ENCODE results near the gene ATP8A1.
A peak's percentile ranks its signal among the peaks of the same experiment; 100 is the strongest.

ATP8A1 gene

DNA sequence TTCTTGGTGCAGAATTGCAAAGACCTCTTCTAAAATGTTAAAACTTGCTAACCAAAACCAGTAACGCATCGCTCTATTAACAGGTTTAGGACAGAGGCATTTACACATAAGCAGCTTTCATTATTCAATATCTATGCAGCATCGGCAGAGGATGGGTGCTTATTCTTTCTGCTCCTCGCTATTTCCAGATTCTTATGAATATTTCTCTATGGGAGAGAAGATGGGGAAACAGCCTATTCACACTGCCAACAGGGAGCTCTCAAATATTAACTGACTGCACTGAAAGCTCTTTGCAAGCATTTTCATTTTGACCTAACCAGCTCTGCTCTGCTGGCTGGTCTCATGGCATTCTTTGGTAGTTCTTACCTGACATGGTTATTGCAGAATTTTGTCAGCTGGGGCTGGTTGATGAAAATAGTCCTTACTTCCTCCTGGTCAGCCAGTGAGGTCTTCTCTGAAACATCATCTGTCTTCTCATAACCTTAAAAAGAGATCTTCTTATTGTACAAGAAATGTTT lies 30.2 kb downstream of the ATP8A1 start:
- no peak for DNase-seq (ENCODE audit: low read depth)

- no peak for DNase-seq (ENCODE audit: low read depth)
Measured at GRCh38 chr4:42625329-42625728, 31.6 kb downstream of the ATP8A1 start.

GRCh38 chr4:42624551-42624950 lies 32.4 kb downstream of the ATP8A1 start:
- DNase-seq (ENCODE audit: low read depth): no peak

GRCh38 chr4:42618023-42618422 lies 38.9 kb downstream of the ATP8A1 start:
- no peak for DNase-seq (ENCODE audit: low read depth)

DNA sequence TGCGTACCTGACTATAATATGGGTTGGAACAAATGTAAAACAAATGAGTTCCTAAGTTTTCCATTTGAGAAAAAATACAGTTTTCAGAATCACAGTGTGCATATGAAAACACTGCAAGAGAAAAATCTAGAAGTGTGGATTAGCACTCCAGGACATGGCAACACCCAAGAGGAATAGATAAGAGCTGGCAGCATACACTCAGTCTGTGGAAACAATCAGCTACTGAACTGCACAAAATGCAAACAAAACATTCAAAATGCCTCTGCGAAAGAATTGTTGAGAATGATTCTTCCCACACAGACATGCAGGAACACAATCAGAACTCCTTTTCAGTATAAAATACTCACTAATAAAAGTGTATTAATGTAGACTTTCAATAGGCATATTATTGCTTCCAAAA lies 39.9 kb downstream of the ATP8A1 start:
- DNase-seq (ENCODE audit: low read depth): no peak

DNA sequence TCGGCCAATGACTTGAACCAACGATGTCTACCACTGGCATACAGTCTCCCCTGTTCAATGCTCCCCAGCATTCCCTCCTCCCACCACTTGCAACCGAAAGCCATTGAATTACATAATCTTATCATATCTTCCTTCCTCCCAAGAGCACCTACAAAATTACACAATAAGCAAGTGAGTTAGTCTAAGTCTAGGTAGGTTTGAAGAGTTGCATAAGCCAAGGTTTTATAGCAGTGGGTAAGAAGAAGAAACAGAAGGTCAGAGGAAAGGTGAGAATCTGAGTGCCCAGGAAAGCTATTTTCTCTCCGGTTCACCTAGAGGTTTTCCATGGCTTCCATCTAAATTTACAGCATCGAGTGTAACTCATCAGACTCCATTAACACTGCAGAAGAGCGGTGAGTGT lies 40.3 kb downstream of the ATP8A1 start:
- no peak for DNase-seq (ENCODE audit: low read depth)

- no peak for DNase-seq (ENCODE audit: low read depth)
Measured at GRCh38 chr4:42615131-42615763, 41.7 kb downstream of the ATP8A1 start.

DNA sequence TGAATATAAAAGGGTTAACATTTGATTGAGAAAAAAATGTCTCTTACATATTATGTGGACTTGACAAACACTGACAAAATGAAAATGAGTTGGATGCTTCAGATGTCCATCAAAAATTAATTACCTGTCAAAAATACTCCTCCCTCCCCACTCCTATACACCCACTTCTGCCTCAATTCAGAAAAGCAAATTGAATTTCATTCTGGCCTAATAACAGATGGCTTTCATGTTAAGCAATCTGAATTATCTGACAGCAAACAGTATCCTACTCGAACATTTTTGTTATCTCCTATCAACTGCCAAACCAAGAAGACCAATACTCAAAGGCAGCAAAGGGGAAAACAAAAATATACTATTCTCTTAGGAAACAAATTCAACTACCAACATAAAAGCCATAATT lies 44.0 kb downstream of the ATP8A1 start:
- no peak for DNase-seq (ENCODE audit: low read depth)

GRCh38 chr4:42610941-42611340 lies 46.0 kb downstream of the ATP8A1 start:
- DNase-seq (ENCODE audit: low read depth): no peak

DNA sequence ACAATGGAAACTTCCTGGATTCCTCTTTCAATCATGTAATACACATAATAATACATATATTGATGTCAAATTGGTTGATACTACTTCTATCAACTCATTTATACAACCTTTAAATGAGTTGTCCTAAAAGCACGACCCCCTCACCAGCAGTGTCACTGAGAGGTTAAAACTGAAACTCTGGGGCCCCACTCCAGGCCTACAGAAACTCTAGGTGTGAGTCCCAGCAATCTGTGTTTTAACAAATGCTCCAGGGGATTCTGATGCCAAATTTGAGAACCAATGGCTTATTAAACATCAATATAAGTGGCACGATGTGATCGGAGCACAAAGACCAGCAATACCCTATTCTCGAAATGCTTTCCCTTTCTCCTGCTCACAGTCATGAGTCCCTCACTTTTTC lies 47.9 kb downstream of the ATP8A1 start:
- DNase-seq (ENCODE audit: low read depth): no peak

DNA sequence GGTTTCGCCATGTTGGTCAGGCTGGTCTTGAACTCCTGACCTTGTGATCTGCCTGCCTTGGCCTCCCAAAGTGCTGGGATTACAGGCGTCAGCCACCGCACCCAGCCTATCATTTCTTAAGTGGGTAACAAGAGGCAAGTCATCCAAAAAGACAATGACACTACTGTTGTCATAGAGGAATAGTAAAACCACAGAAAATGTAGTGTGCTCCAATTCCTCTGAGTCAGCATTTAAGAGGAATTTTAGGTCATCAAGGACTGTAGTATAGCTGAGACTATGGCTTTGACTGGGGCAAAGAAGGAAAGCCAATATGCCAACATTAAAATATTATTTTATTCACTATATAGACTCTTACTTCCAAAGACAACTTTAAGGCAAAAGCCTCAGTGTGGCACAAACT lies 48.4 kb downstream of the ATP8A1 start:
- DNase-seq (ENCODE audit: low read depth): peak; percentile 13

DNA sequence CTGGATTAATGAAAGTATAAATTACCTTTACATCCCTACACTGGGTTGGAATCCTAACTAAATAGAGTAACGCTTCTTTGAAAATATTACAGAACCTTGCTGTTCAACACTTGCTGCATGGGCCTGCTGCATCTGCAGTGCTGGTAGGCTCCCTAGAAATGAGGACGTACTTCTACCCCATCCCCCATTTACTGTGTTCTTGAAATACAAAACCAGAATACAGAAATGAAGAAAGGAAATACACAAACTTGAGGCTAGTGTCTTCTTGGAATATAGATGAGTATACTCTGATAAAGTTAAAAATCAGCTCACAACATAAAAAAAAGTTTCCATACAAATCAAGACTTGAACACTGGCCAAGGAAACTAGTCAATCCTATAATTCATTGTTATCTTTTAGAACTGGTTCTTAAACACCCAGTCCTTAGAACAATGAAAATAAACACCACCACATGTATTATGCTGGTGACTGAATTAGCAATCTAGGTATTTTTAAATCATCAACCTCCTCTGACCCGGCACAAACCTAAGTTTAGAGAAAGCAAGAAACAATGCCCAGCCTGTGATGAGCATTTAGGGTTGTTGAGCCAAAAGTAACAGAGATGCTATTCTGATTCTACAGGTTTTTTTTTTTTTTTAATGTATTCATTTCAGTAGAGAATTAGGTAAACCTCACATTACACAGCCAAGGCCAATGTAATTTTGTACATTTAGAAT lies 49.7 kb downstream of the ATP8A1 start:
- no peak for DNase-seq (ENCODE audit: low read depth)

DNA sequence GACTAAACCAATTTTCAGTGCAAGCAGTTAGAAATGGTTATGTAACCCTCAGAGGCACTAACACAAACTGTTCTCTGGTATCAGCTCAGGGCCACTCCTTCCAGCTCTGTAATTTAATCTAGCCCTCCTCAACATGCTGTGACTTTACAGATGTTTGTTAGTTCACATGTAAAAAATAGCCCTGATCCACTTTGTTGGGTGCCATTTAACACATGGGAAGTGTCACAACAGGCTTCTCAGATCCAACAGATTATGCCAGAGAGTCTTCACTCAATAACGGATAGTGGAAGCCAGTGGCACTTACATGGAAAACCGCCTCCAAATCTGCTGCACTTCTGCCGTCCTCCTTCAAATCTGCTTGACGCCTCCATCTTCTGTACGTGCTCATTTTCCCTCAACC lies 51.6 kb downstream of the ATP8A1 start:
- DNase-seq (ENCODE audit: low read depth): no peak

- no peak for DNase-seq (ENCODE audit: low read depth)
Measured at GRCh38 chr4:42603862-42604261, 53.0 kb downstream of the ATP8A1 start.

- no peak for DNase-seq (ENCODE audit: low read depth)
Measured at GRCh38 chr4:42600578-42600977, 56.3 kb downstream of the ATP8A1 start.

DNA sequence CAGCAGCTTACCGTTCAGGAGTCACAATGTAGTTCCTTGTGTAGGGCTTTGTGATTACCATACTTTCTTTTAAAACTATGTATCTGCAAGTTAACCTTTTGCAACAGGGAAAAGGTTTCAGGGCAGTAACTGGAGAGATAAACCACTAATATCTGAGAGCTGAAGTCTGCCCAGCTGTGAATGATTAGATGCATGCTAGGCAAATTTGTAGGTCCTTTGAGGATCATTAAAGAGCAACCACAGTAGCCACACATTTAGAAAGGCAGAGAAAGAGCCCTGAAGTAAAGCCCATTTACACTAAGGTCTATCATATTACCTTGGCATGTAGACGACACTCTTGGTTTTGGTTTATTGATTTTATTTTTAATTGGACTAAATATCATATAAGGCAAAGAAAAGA lies 60.0 kb downstream of the ATP8A1 start:
- no peak for DNase-seq (ENCODE audit: low read depth)

- no peak for DNase-seq (ENCODE audit: low read depth)
Measured at GRCh38 chr4:42594888-42595287, 62.0 kb downstream of the ATP8A1 start.

DNA sequence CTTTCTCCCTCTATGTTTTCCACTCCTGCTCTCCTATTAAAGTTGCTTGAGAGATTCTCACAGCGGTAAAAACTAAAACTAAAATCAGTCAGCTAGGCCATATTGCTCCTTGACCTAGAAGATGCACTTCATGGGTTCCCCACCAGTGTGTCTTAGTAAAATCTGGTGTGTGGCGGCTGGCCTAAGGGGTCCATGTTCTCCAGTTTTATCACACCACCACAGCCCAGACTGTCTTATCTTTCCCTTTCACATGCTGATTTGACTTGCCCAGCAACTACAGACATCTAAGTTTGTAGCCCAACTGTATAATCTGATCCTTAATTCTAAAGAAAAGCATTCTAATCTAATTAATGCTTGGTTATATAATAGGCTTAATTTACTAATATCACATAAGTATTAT lies 68.0 kb downstream of the ATP8A1 start:
- DNase-seq (ENCODE audit: low read depth): no peak

GRCh38 chr4:42586775-42587174 lies 70.1 kb downstream of the ATP8A1 start:
- no peak for DNase-seq (ENCODE audit: low read depth)

DNA sequence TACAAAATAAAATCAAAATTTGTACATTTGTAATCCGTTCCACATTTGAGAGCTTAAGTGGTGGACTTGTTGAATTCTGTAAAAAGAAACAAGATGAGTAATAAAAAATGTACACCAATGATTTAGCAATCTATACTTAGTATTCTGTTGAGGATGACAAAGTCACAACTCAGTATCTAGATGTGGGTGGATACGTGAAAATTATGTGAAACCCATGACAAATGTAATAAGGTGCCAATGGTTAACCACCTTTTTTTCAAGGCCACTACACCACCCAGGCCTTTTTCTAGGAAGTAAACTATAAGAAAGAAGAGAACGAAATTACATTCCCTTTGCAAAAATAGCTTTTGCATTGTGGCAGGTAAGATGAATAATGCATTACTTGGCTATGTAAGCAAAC lies 77.0 kb downstream of the ATP8A1 start:
- DNase-seq (ENCODE audit: low read depth): no peak

GRCh38 chr4:42578187-42578586 lies 78.7 kb downstream of the ATP8A1 start:
- no peak for DNase-seq (ENCODE audit: low read depth)

GRCh38 chr4:42574870-42575430 lies 82.0 kb downstream of the ATP8A1 start:
- no peak for DNase-seq (ENCODE audit: low read depth)

GRCh38 chr4:42573249-42573648 lies 83.7 kb downstream of the ATP8A1 start:
- DNase-seq (ENCODE audit: low read depth): no peak

GRCh38 chr4:42570221-42570620 lies 86.7 kb downstream of the ATP8A1 start:
- no peak for DNase-seq (ENCODE audit: low read depth)
